WTC11 (cell line): ENCODE measurements around the gene BIRC5. TPM values are rescaled to one million over a fixed set of nuclear protein-coding genes. Genes with fewer than 3 reads are reported as not detected.

Experiments
- ATAC-seq: fragments of 200-7000 bp; cut with Tn5 transposase; 2 replicates; pipeline ENCODE4 v1.10.0; 2021; ENCODE audit warnings: mild to moderate bottlenecking, moderate library complexity
- CTCF ChIA-PET: fragments of 300-600 bp; sonication (Branson Sonifier 250); formaldehyde crosslinking; loops from one replicate; lab custom pipeline; 2021; ENCODE audit warnings: antibody characterized with exemption; lab: Charles Lee
- POLR2A ChIA-PET: fragments of 350-600 bp; sonication (Branson Sonifier 250); formaldehyde crosslinking; loops from one replicate; lab custom pipeline; 2021; ENCODE audit warnings: antibody characterized with exemption; lab: Charles Lee
- DNase-seq: peaks from one replicate; pipeline ENCODE4 v3.0.0; 2021; ENCODE audit warnings: low spot score
- H3K27ac Mint-ChIP-seq: 2 replicates; pipeline ENCODE4 v1.8.0; 2021; ENCODE audit warnings: mixed read lengths
- H3K27me3 Mint-ChIP-seq: 2 replicates; pipeline ENCODE4 v1.8.0; 2021; ENCODE audit warnings: low read depth, mild to moderate bottlenecking, moderate library complexity, mixed read lengths
- H3K36me3 Mint-ChIP-seq: 2 replicates; pipeline ENCODE4 v1.8.0; 2021; ENCODE audit warnings: mixed read lengths
- H3K4me1 Mint-ChIP-seq: 2 replicates; pipeline ENCODE4 v1.8.0; 2022; ENCODE audit warnings: mixed read lengths
- H3K4me3 Mint-ChIP-seq: 2 replicates; pipeline ENCODE4 v1.8.0; 2021; ENCODE audit warnings: mild to moderate bottlenecking, moderate library complexity, mixed read lengths
- H3K9me3 Mint-ChIP-seq: 2 replicates; pipeline ENCODE4 v1.8.0; 2021; ENCODE audit warnings: mixed read lengths
- ARID4B ChIP-seq: sonication (generic); formaldehyde crosslinking; IDR thresholded peaks from 2 replicates; pipeline ENCODE4 v1.8.0; 2023; ENCODE audit warnings: missing genetic modification reagents, mild to moderate bottlenecking, borderline replicate concordance
- ATF3 ChIP-seq: sonication (generic); formaldehyde crosslinking; conservative IDR thresholded peaks from 2 replicates; pipeline ENCODE4 v1.8.1; 2022; ENCODE audit warnings: mild to moderate bottlenecking, missing genetic modification reagents
- CBFB ChIP-seq: sonication (generic); formaldehyde crosslinking; IDR thresholded peaks from 2 replicates; pipeline ENCODE4 v1.8.1; 2022; ENCODE audit warnings: mild to moderate bottlenecking, low read depth, missing genetic modification reagents
- CTCF ChIP-seq: fragments of 200-600 bp; IDR thresholded peaks from 2 replicates; pipeline ENCODE4 v1.8.0; 2022; ENCODE audit warnings: antibody characterized with exemption
- E2F1 ChIP-seq: sonication (generic); formaldehyde crosslinking; IDR thresholded peaks from 2 replicates; pipeline ENCODE4 v1.8.0; 2022; ENCODE audit warnings: mild to moderate bottlenecking, missing genetic modification reagents
- E2F5 ChIP-seq: sonication (generic); formaldehyde crosslinking; IDR thresholded peaks from 2 replicates; pipeline ENCODE4 v1.8.1; 2022; ENCODE audit warnings: mild to moderate bottlenecking, moderate library complexity, missing genetic modification reagents
- ERG ChIP-seq: fragments of 250-450 bp; sonication (Bioruptor Pico); IDR thresholded peaks from 2 replicates; pipeline ENCODE4 v1.8.0; 2021; ENCODE audit warnings: mild to moderate bottlenecking
- FOXP4 ChIP-seq: sonication (generic); formaldehyde crosslinking; IDR thresholded peaks from 2 replicates; pipeline ENCODE4 v1.8.0; 2022; ENCODE audit warnings: mild to moderate bottlenecking, missing genetic modification reagents
- JUN ChIP-seq: sonication (generic); formaldehyde crosslinking; IDR thresholded peaks from 2 replicates; pipeline ENCODE4 v1.8.0; 2023; ENCODE audit warnings: mild to moderate bottlenecking, missing genetic modification reagents
- NR1H2 ChIP-seq: sonication (generic); formaldehyde crosslinking; IDR thresholded peaks from 2 replicates; pipeline ENCODE4 v1.9.0; 2021; ENCODE audit warnings: mild to moderate bottlenecking, moderate library complexity, missing genetic modification reagents
- NR3C1 ChIP-seq: sonication (generic); formaldehyde crosslinking; conservative IDR thresholded peaks from 2 replicates; pipeline ENCODE4 v1.8.1; 2023; ENCODE audit warnings: low read depth, mild to moderate bottlenecking, missing genetic modification reagents
- PREB ChIP-seq: sonication (generic); formaldehyde crosslinking; IDR thresholded peaks from 2 replicates; pipeline ENCODE4 v1.8.1; 2022; ENCODE audit warnings: mild to moderate bottlenecking, missing genetic modification reagents, moderate library complexity, borderline replicate concordance
- RORB ChIP-seq: fragments of 250-450 bp; sonication (Bioruptor Pico); IDR thresholded peaks from 2 replicates; pipeline ENCODE4 v1.9.0; 2021; ENCODE audit warnings: mild to moderate bottlenecking
- SMAD3 ChIP-seq: sonication (generic); formaldehyde crosslinking; IDR thresholded peaks from 2 replicates; pipeline ENCODE4 v1.8.0; 2022; ENCODE audit warnings: missing genetic modification reagents, mild to moderate bottlenecking, borderline replicate concordance
- SMAD4 ChIP-seq: sonication (generic); formaldehyde crosslinking; IDR thresholded peaks from 2 replicates; pipeline ENCODE4 v1.8.0; 2022; ENCODE audit warnings: mild to moderate bottlenecking, missing genetic modification reagents
- SP1 ChIP-seq: sonication (generic); formaldehyde crosslinking; conservative IDR thresholded peaks from 2 replicates; pipeline ENCODE4 v1.8.1; 2022; ENCODE audit warnings: missing genetic modification reagents
- ZMAT4 ChIP-seq: fragments of 250-450 bp; sonication (Bioruptor Pico); IDR thresholded peaks from 2 replicates; pipeline ENCODE4 v1.9.0; 2021; ENCODE audit warnings: mild to moderate bottlenecking
- total RNA-seq: library from RNA; stranded (reverse); gene quantifications from 3 replicates; pipeline ENCODE4 v1.2.3, GENCODE V29; 2021

BIRC5 gene
- total RNA-seq, 1 experiment from 2014 or later, result 115 TPM

- POLR2A ChIA-PET, result no interaction called here
- CTCF ChIA-PET, result interaction anchor here (4.1 kb wide), 1 partner anchor 17 kb away, joined by 52 read pairs; no protein-coding TSS in a partner anchor
- H3K27ac Mint-ChIP-seq, result no peak overlapping the region
- peaks cover 2% of the 10 kb centered on the region; the same call in 1 of the 2 replicates for H3K27me3 Mint-ChIP-seq
- DNase-seq, result no peak
- H3K9me3 Mint-ChIP-seq, result no peaks in the 10 kb centered on the region
- peaks cover 72% of the 10 kb centered on the region for H3K4me1 Mint-ChIP-seq
- no peak overlapping the region for H3K4me3 Mint-ChIP-seq
- no peaks in the 10 kb centered on the region for H3K36me3 Mint-ChIP-seq
- TF ChIP-seq JUN (CRISPR knock-in tag) (no peak), NR3C1 (CRISPR knock-in tag) (no peak), SMAD3 (no peak), PREB (CRISPR knock-in tag) (no peak), FOXP4 (no peak), E2F1 (no peak), ZMAT4 (CRISPR knock-in tag) (no peak), ARID4B (CRISPR knock-in tag) (no peak), CTCF (no peak), ERG (CRISPR knock-in tag) (no peak), SMAD4 (CRISPR knock-in tag) (no peak), ATF3 (CRISPR knock-in tag) (no peak), SP1 (CRISPR knock-in tag) (no peak), RORB (no peak), E2F5 (CRISPR knock-in tag) (no peak), NR1H2 (no peak), CBFB (no peak)
- no peak for ATAC-seq
Measured at GRCh38 chr17:78267253-78268073, 53.4 kb downstream of the BIRC5 start.
